Liver (tissue), 9 donors: ENCODE results near the gene LEMD2. TPM values are rescaled to one million over a fixed set of nuclear protein-coding genes. Genes with fewer than 3 reads are reported as not detected.

Experiments used
- DNase-seq: peaks from one replicate; pipeline ENCODE4 v3.0.0-alpha.2; 2017; ENCODE audit warnings: low spot score
- H3K27ac ChIP-seq, 2 donors: one replicate each; pipeline ENCODE4 v1.7.0; 2013; ENCODE audit warnings: inconsistent platforms in 2 of 2, low read length in 2 of 2, control low read depth in 1 of 2, low read depth in 1 of 2, mild to moderate bottlenecking in 1 of 2
- H3K27me3 ChIP-seq, 4 donors: one replicate each; pipeline versions ENCODE4 v1.6.1 to v1.7.0; 2013; ENCODE audit warnings: low read length in 3 of 4, inconsistent platforms in 1 of 4, mild to moderate bottlenecking in 1 of 4, moderate library complexity in 1 of 4; ENCODE audit not compliant: control insufficient read depth in 4 of 4, insufficient read depth in 4 of 4
- H3K36me3 ChIP-seq, 4 donors: one replicate each; pipeline versions ENCODE4 v1.6.1 to v1.7.0; 2013; ENCODE audit warnings: low read length in 3 of 4, mild to moderate bottlenecking in 3 of 4, low read depth in 1 of 4, moderate library complexity in 1 of 4; ENCODE audit not compliant: control insufficient read depth in 4 of 4, insufficient read depth in 3 of 4
- H3K4me1 ChIP-seq, 4 donors: one replicate each; pipeline versions ENCODE4 v1.6.1 to v1.7.0; 2013; ENCODE audit warnings: low read length in 3 of 4, mild to moderate bottlenecking in 3 of 4, moderate library complexity in 1 of 4; ENCODE audit not compliant: control insufficient read depth in 4 of 4, insufficient read depth in 4 of 4
- H3K4me3 ChIP-seq, 3 donors: one replicate each; pipeline versions ENCODE4 v1.6.1 to v1.7.0; 2013; ENCODE audit warnings: low read length in 3 of 3, control low read depth in 1 of 3, low read depth in 1 of 3, mild to moderate bottlenecking in 1 of 3
- H3K9ac ChIP-seq, 2 donors: one replicate each; pipeline ENCODE4 v1.7.0; 2013; ENCODE audit warnings: low read length in 2 of 2, mild to moderate bottlenecking in 2 of 2, moderate library complexity in 2 of 2, control low read depth in 1 of 2, low read depth in 1 of 2
- H3K9me3 ChIP-seq, 4 donors: one replicate each; pipeline versions ENCODE4 v1.6.1 to v1.7.0; 2013; ENCODE audit warnings: low read length in 3 of 4; ENCODE audit not compliant: control insufficient read depth in 4 of 4
- ATF3 ChIP-seq: IDR thresholded peaks from 2 replicates; pipeline ENCODE4 v1.6.1; 2016; ENCODE audit warnings: antibody characterized with exemption
- CTCF ChIP-seq: fragments of 150-350 bp; IDR thresholded peaks from 2 replicates; pipeline ENCODE4 v1.5.1; 2017; ENCODE audit warnings: improper control_type of control experiment, low read depth, low read length; ENCODE audit not compliant: missing input control
- EGR1 ChIP-seq, 2 donors: IDR thresholded peaks; 2 replicates each; pipeline ENCODE4 v1.6.1; 2016 to 2018; ENCODE audit warnings: antibody characterized with exemption in 2 of 2, low read depth in 2 of 2
- FOXA1 ChIP-seq: IDR thresholded peaks from 2 replicates; pipeline ENCODE4 v1.6.1; 2016; ENCODE audit warnings: antibody characterized with exemption
- FOXA2 ChIP-seq: IDR thresholded peaks from 2 replicates; pipeline ENCODE4 v1.6.1; 2016; ENCODE audit warnings: antibody characterized with exemption
- GABPA ChIP-seq, 2 donors: IDR thresholded peaks in 1 of 2; conservative IDR thresholded peaks in 1 of 2; 2 replicates each; pipeline ENCODE4 v1.6.1; 2016; ENCODE audit warnings: antibody characterized with exemption in 2 of 2, mild to moderate bottlenecking in 1 of 2, moderate library complexity in 1 of 2
- HNF4A ChIP-seq, 2 donors: conservative IDR thresholded peaks; 2 replicates each; pipeline ENCODE4 v1.6.1; 2016; ENCODE audit warnings: antibody characterized with exemption in 2 of 2, mild to moderate bottlenecking in 2 of 2
- HNF4G ChIP-seq: IDR thresholded peaks from 2 replicates; pipeline ENCODE4 v1.6.1; 2016; ENCODE audit warnings: antibody characterized with exemption
- JUND ChIP-seq, 2 donors: IDR thresholded peaks; 2 replicates each; pipeline ENCODE4 v1.6.1; 2016; ENCODE audit warnings: antibody characterized with exemption in 2 of 2
- MAX ChIP-seq: IDR thresholded peaks from 2 replicates; pipeline ENCODE4 v1.6.1; 2016; ENCODE audit warnings: antibody characterized with exemption
- NR2F2 ChIP-seq: IDR thresholded peaks from 2 replicates; pipeline ENCODE4 v1.6.1; 2016; ENCODE audit warnings: antibody characterized with exemption
- RAD21 ChIP-seq, 2 donors: IDR thresholded peaks; 2 replicates each; pipeline ENCODE4 v1.6.1; 2016; ENCODE audit warnings: antibody characterized with exemption in 2 of 2, mild to moderate bottlenecking in 2 of 2
- REST ChIP-seq: IDR thresholded peaks from 2 replicates; pipeline ENCODE4 v1.6.1; 2016; ENCODE audit warnings: antibody characterized with exemption, mild to moderate bottlenecking
- RXRA ChIP-seq, 2 donors: IDR thresholded peaks; 2 replicates each; pipeline ENCODE4 v1.6.1; 2017 to 2018; ENCODE audit warnings: antibody characterized with exemption in 2 of 2, mild to moderate bottlenecking in 1 of 2
- SP1 ChIP-seq: IDR thresholded peaks from 2 replicates; pipeline ENCODE4 v1.6.1; 2018; ENCODE audit warnings: antibody characterized with exemption, mild to moderate bottlenecking
- TAF1 ChIP-seq: conservative IDR thresholded peaks from 2 replicates; pipeline ENCODE4 v1.6.1; 2016; ENCODE audit warnings: antibody characterized with exemption, mild to moderate bottlenecking
- YY1 ChIP-seq: IDR thresholded peaks from 2 replicates; pipeline ENCODE4 v1.6.1; 2016; ENCODE audit warnings: antibody characterized with exemption, mild to moderate bottlenecking
- ZBTB33 ChIP-seq: IDR thresholded peaks from 2 replicates; pipeline ENCODE4 v1.6.1; 2016; ENCODE audit warnings: antibody characterized with exemption
- WGBS: extraction: QIAGEN DNeasy Blood & Tissue Kit; methylation state at CpG from one replicate; pipeline ENCODE4 v1.1.7; 2013; 5-methylcytosine and 5-hydroxymethylcytosine counted together
- polyA plus RNA-seq, 2 donors: library from polyadenylated mRNA; stranded (reverse) in 1 of 2; unstranded in 1 of 2; fragments of 200-250 nt in 1 of 2; fragments of >200 nt in 1 of 2; fragmentation: Nextera tagmentation in 1 of 2; extraction: Ambion mirVana in 1 of 2; gene quantifications; one replicate each; pipeline versions ENCODE4 v1.2.1 to v1.2.3, GENCODE V29; 2013 to 2015
- total RNA-seq, 2 donors: library from RNA; depleted of rRNA; stranded (reverse); fragments of >200 nt; gene quantifications; one replicate each; pipeline ENCODE4 v1.2.3, GENCODE V29; 2014
- donor health status: healthy.
- donor health status: healthy.
- donor health status: healthy.
- donor health status: healthy.
- donor health status: healthy.

The LEMD2 gene
- total and polyA plus RNA-seq, 4 donors: 6.5 to 23.1 (median 16.6) TPM

- 53% methylated on average over 7 of the region's 7 CpGs for WGBS
- Histone ChIP-seq H3K4me3 (peak overlapping the region in 2 of 3 donors; percentile 5 to 42), H3K9me3 (no peaks in the 10 kb centered on the region), H3K27ac (peak overlapping the region; percentile 73 to 76), H3K9ac (peak overlapping the region; percentile 18 to 37), H3K27me3 (no peaks in the 10 kb centered on the region), H3K36me3 (no peaks in the 10 kb centered on the region), H3K4me1 (peaks cover 2 to 44% (median 36%) of the 10 kb centered on the region in 4 donors)
- no peak for DNase-seq
- no peak for TF ChIP-seq EGR1 (IDR thresholded peaks at IDR 0.05; ENCODE audit: low read depth in 2 of 2)
- peak; percentile 23 to 56 for TF ChIP-seq HNF4A (conservative IDR thresholded peaks at IDR 0.05)
- peak; percentile 25 for TF ChIP-seq SP1
- no peak for TF ChIP-seq HNF4G
- TF ChIP-seq RXRA (IDR thresholded peaks at IDR 0.05): peak; percentile 9 to 55
- TF ChIP-seq TAF1: peak; percentile 32
- no peak for TF ChIP-seq JUND (IDR thresholded peaks at IDR 0.05)
Measured at GRCh38 chr6:33745548-33745947, 43.4 kb downstream of the LEMD2 start.

- WGBS: 60% methylated on average over 13 of the region's 13 CpGs
- H3K9ac ChIP-seq: peak overlapping the region; percentile 37 to 44
- H3K27ac ChIP-seq: peak overlapping the region; percentile 73 to 76
- H3K36me3 ChIP-seq: no peaks in the 10 kb centered on the region
- H3K9me3 ChIP-seq: no peaks in the 10 kb centered on the region
- no peak for TF ChIP-seq REST
- no peak for TF ChIP-seq YY1
- no peak for TF ChIP-seq FOXA2
- TF ChIP-seq EGR1 (IDR thresholded peaks at IDR 0.05; ENCODE audit: low read depth in 2 of 2): no peak
- TF ChIP-seq NR2F2: no peak
- no peak for TF ChIP-seq ZBTB33
- no peak for TF ChIP-seq JUND (IDR thresholded peaks at IDR 0.05)
- no peak for TF ChIP-seq ATF3
- no peak for TF ChIP-seq RAD21 (IDR thresholded peaks at IDR 0.05)
- no peak for TF ChIP-seq TAF1
- no peak for TF ChIP-seq HNF4A (conservative IDR thresholded peaks at IDR 0.05)
- no peak for TF ChIP-seq CTCF
- no peak for TF ChIP-seq HNF4G
- TF ChIP-seq GABPA (IDR thresholded peaks at IDR 0.05 in 1 of 2, conservative IDR thresholded peaks at IDR 0.05 in 1 of 2): no peak
- no peak for TF ChIP-seq MAX
- TF ChIP-seq FOXA1: no peak
- no peak for TF ChIP-seq RXRA (IDR thresholded peaks at IDR 0.05)
- peaks cover 5 to 44% (median 39%) of the 10 kb centered on the region in 4 donors for H3K4me1 ChIP-seq
- no peaks in the 10 kb centered on the region for H3K27me3 ChIP-seq
- no peak for DNase-seq
- H3K4me3 ChIP-seq: peak overlapping the region in 1 of 3 donors; percentile 21
Measured at GRCh38 chr6:33744895-33745546, 43.9 kb downstream of the LEMD2 start.
